ENCODE measurements around the gene DACT2. TPM values are rescaled to one million over a fixed set of nuclear protein-coding genes. Genes with fewer than 3 reads are reported as not detected.
"Not testable (repeated sequence)": the region's sequence is repeated elsewhere in the genome, so short reads cannot be mapped to it uniquely, and the experiment has no call there.

The DACT2 gene
- total RNA-seq, 2 donors from 2014 or later = 4.9 to 5.4 TPM

DNA sequence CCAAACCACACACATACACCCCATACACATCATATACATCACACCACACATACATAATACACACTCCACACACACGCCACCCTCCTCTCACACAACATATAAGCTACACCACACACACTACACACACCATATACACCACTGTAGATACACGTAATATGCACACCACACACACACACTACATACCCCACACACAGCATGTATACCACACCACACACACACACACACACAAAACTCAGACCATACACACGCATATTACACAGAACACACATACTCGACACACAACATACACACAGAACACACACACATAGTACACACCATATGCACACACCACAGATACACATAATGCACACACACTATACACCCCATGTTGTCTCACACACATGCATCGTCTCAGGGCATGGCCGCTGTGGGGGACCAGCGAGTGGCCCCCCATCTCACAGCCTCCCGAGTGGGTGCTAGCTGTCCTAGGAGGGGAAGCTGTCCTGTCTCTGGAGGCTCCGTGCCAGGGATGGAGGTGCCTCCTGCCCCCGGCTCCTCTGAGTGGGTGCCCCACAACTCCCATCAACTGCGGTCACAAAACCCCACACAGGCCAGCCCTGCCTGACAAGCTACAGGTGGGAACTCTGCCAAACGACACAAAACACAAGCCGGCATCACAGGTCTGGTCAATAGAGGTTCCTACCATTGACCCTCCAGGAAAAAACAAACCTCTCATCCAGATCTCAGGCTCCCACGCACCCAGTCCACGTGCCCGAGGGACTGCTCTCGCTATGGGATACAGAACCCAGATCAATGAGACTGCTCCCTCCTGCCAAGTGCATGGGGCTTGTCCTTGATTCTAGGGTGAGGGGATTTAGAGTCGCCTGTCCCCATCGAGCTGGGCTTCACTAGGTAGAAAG, 49.1 kb downstream of the DACT2 start:
- WGBS, 2 donors = 58 to 83% methylated on average over 11 to 19 of the region's 19 CpGs
- ATAC-seq (no peak), DNase-seq (peak in 1 of 4 donors; percentile 29)
- Histone ChIP-seq H3K4me3 (no peak overlapping the region), H3K36me3 (replicated peaks in 1 of 2; ENCODE audit: insufficient read depth in 1 of 2, low read depth in 2 of 2) (no peaks in the 10 kb centered on the region), H3K27me3 (no peaks in the 10 kb centered on the region), H3K9me3 (no peaks in the 10 kb centered on the region), H3K27ac (no peak overlapping the region), H3K4me1 (peaks cover 22% of the 10 kb centered on the region)
- TF ChIP-seq CTCF (IDR thresholded peaks at IDR 0.05) (no peak), POLR2A (IDR thresholded peaks at IDR 0.05) (no peak)
- intact Hi-C loops (cut with DNase I) = no loop called here

- intact Hi-C loops (cut with DNase I) = no loop called here
- Histone ChIP-seq H3K27ac (no peak overlapping the region), H3K9me3 (no peaks in the 10 kb centered on the region), H3K36me3 (replicated peaks in 1 of 2; ENCODE audit: insufficient read depth in 1 of 2, low read depth in 2 of 2) (no peaks in the 10 kb centered on the region), H3K4me3 (no peak overlapping the region), H3K27me3 (no peaks in the 10 kb centered on the region), H3K4me1 (peaks cover 13% of the 10 kb centered on the region)
- TF ChIP-seq CTCF (IDR thresholded peaks at IDR 0.05) = no peak
- no peak for TF ChIP-seq POLR2A (IDR thresholded peaks at IDR 0.05)
- ATAC-seq = no peak
- DNase-seq = no peak
- 93 to 94% methylated on average over 10 to 16 of the region's 16 CpGs for WGBS, 2 donors
Observed at GRCh38 chr6:168269455-168270243, 49.9 kb downstream of the DACT2 start.

DNA sequence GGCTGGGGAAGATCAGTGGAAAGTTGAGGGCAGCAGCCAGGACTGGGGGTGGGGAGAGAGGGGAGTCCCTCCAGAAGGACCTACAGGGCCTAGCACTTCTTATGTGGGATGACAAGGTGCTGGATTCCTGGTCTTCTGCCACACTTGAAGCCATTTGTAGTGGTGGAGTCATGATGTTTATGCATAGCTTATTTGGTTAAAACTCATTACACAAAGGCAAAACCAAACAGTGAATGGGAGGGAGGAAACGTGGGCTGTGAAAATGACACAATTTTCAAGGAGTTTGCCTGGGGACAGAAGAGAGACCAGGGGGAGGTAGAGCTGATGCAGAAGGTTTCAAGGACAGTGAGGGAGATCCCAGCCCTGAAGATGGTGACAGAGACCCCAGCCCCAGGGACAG, 50.8 kb downstream of the DACT2 start:
- ATAC-seq (no peak), DNase-seq (no peak)
- TF ChIP-seq POLR2A (IDR thresholded peaks at IDR 0.05) (no peak), CTCF (IDR thresholded peaks at IDR 0.05) (no peak)
- intact Hi-C loops (cut with DNase I) = no loop called here
- H3K27ac ChIP-seq = no peak overlapping the region
- peaks cover 6% of the 10 kb centered on the region for H3K4me1 ChIP-seq
- no peaks in the 10 kb centered on the region for H3K9me3 ChIP-seq
- H3K36me3 ChIP-seq (replicated peaks in 1 of 2; ENCODE audit: insufficient read depth in 1 of 2, low read depth in 2 of 2) = no peaks in the 10 kb centered on the region
- H3K4me3 ChIP-seq = no peak overlapping the region
- H3K27me3 ChIP-seq = no peaks in the 10 kb centered on the region
- 58 to 69% methylated on average over 1 of the region's 1 CpG for WGBS, 2 donors

DNA sequence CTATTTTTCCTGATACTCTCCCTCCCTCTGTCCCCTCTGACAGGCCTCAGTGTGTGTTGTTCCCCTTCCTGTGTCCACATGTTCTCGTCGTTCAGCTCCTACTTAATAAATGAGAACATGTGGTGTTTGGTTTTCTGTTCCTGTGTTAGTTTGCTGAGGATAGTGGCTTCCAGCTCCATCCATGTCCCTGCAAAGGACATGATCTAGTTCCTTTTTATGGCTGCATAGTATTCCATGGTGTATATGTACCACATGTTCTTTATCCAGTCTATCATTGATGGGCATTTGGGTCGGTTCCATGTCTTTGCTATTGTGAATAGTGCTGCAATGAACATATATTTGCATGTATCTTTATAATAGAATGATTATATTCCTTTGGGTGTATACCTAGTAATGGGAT, 51.8 kb downstream of the DACT2 start:
- H3K4me3 ChIP-seq; ATAC-seq; H3K27me3 ChIP-seq; H3K4me1 ChIP-seq; intact Hi-C loops (cut with DNase I); H3K9me3 ChIP-seq; H3K36me3 ChIP-seq (replicated peaks in 1 of 2; ENCODE audit: insufficient read depth in 1 of 2, low read depth in 2 of 2); DNase-seq; H3K27ac ChIP-seq: not testable (repeated sequence)
- 85% methylated on average over 3 of the region's 3 CpGs for WGBS, 2 donors

All from body of pancreas (tissue), 4 donors.